SK-N-MC (cell line): ENCODE measurements around the gene PAXIP1.

Experiments
- EZH2 ChIP-seq: fragments of 200-600 bp; sonication (generic); IDR thresholded peaks from one replicate; pipeline ENCODE4 v1.6.1; 2017; ENCODE audit warnings: antibody characterized with exemption
- FOXP2 ChIP-seq: optimal IDR thresholded peaks from 2 replicates; pipeline ENCODE3; 2011; ENCODE audit warnings: mild to moderate bottlenecking, moderate library complexity; ENCODE audit not compliant: insufficient read depth; ENCODE audit errors: extremely low read length, control extremely low read depth
- POLR2AphosphoS5 ChIP-seq: IDR thresholded peaks from 2 replicates; pipeline ENCODE4 v1.6.1; 2012; ENCODE audit warnings: mild to moderate bottlenecking, low read depth, low read length, borderline replicate concordance

DNA sequence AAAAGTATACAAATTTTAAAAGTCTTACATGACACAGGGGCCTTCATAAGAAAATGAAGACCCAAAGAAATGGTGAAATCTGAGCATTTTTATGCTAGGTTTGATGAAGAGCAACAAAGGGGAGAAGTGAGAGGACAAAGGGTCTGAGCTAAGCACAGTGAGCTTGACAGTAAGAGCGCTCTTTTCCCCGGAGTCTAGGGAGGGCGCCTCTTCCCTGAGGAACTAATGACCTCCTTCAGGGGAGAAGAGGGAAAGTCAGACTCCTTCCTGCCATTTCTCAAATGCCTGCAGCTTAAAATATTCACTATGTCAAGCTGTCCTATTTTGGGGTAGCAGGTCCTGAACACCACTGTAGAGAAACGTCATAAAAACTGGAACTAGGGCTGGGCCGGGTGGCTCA, 18.1 kb upstream of the PAXIP1 start:
- TF ChIP-seq POLR2AphosphoS5, result no peak
- no peak for TF ChIP-seq EZH2
- TF ChIP-seq FOXP2, result no peak
